ENCODE measurements around the gene OSBP2.

Gene OSBP2

GRCh38 chr22:30881361-30882183 lies 186.9 kb downstream of the OSBP2 start:
- no peak for DNase-seq (ENCODE audit: low read depth in 2 of 2)

GRCh38 chr22:30882184-30882717 lies 187.6 kb downstream of the OSBP2 start:
- DNase-seq (ENCODE audit: low read depth in 2 of 2): no peak

- no peak for DNase-seq (ENCODE audit: low read depth in 2 of 2)
These were observed 188.4 kb downstream of the OSBP2 start for GRCh38 chr22:30882974-30883533.

- no peak for DNase-seq (ENCODE audit: low read depth in 2 of 2)
These were observed 189.0 kb downstream of the OSBP2 start for GRCh38 chr22:30883586-30884145.

- DNase-seq (ENCODE audit: low read depth in 2 of 2): no peak
These were observed 189.7 kb downstream of the OSBP2 start for GRCh38 chr22:30884211-30885000.

GRCh38 chr22:30885001-30885366 lies 190.3 kb downstream of the OSBP2 start:
- DNase-seq (ENCODE audit: low read depth in 2 of 2): no peak

GRCh38 chr22:30885591-30885990 lies 190.9 kb downstream of the OSBP2 start:
- DNase-seq (ENCODE audit: low read depth in 2 of 2): no peak

GRCh38 chr22:30887453-30887852 lies 192.8 kb downstream of the OSBP2 start:
- no peak for DNase-seq (ENCODE audit: low read depth in 2 of 2)

GRCh38 chr22:30887861-30888260 lies 193.2 kb downstream of the OSBP2 start:
- no peak for DNase-seq (ENCODE audit: low read depth in 2 of 2)

GRCh38 chr22:30889268-30889995 lies 194.8 kb downstream of the OSBP2 start:
- no peak for DNase-seq (ENCODE audit: low read depth in 2 of 2)

GRCh38 chr22:30889996-30890480 lies 195.4 kb downstream of the OSBP2 start:
- no peak for DNase-seq (ENCODE audit: low read depth in 2 of 2)

GRCh38 chr22:30890686-30891442 lies 196.2 kb downstream of the OSBP2 start:
- peak in 1 of 2 donors; percentile 5 for DNase-seq (ENCODE audit: low read depth in 2 of 2)

GRCh38 chr22:30891443-30891755 lies 196.7 kb downstream of the OSBP2 start:
- no peak for DNase-seq (ENCODE audit: low read depth in 2 of 2)

- no peak for DNase-seq (ENCODE audit: low read depth in 2 of 2)
These were observed 197.1 kb downstream of the OSBP2 start for GRCh38 chr22:30891781-30892180.

GRCh38 chr22:30892286-30892685 lies 197.6 kb downstream of the OSBP2 start:
- no peak for DNase-seq (ENCODE audit: low read depth in 2 of 2)

- DNase-seq (ENCODE audit: low read depth in 2 of 2): no peak
These were observed 198.1 kb downstream of the OSBP2 start for GRCh38 chr22:30892731-30893221.

GRCh38 chr22:30893434-30894370 lies 199.0 kb downstream of the OSBP2 start:
- DNase-seq (ENCODE audit: low read depth in 2 of 2): no peak

GRCh38 chr22:30894371-30894740 lies 199.7 kb downstream of the OSBP2 start:
- DNase-seq (ENCODE audit: low read depth in 2 of 2): no peak

All from stimulated activated CD8-positive, alpha-beta memory T cell treated with anti-CD3 and anti-CD28 coated beads, Interleukin-7, amount 100 ng/mL, for 4 hours (primary cell).